GM18498 (cell line): Measurements from ENCODE around the gene EXD3.
"Not testable (repeated sequence)": the region's sequence is repeated elsewhere in the genome, so short reads cannot be mapped to it uniquely, and the experiment has no call there.

Source experiments
- ATAC-seq: cut with Tn5 transposase; IDR thresholded peaks from one replicate; pipeline ENCODE4 v1.9.1; 2021; ENCODE audit warnings: mild to moderate bottlenecking, moderate library complexity; ENCODE audit not compliant: unreplicated experiment

EXD3 gene

GRCh38 chr9:137396634-137397367, 26.2 kb downstream of the EXD3 start:
- ATAC-seq: no peak

GRCh38 chr9:137396227-137396626, 26.7 kb downstream of the EXD3 start:
- no peak for ATAC-seq

- ATAC-seq: no peak
Measured at GRCh38 chr9:137395666-137396010, 27.3 kb downstream of the EXD3 start.

GRCh38 chr9:137394866-137395665, 27.9 kb downstream of the EXD3 start:
- no peak for ATAC-seq

GRCh38 chr9:137393176-137394150, 29.5 kb downstream of the EXD3 start:
- no peak for ATAC-seq

GRCh38 chr9:137392232-137393007, 30.5 kb downstream of the EXD3 start:
- ATAC-seq: no peak

- ATAC-seq: no peak
Measured at GRCh38 chr9:137391411-137391754, 31.6 kb downstream of the EXD3 start.

GRCh38 chr9:137390553-137391410, 32.2 kb downstream of the EXD3 start:
- ATAC-seq: no peak

GRCh38 chr9:137389428-137389746, 33.6 kb downstream of the EXD3 start:
- ATAC-seq: no peak

GRCh38 chr9:137388589-137389427, 34.2 kb downstream of the EXD3 start:
- ATAC-seq: no peak

GRCh38 chr9:137387891-137388560, 34.9 kb downstream of the EXD3 start:
- ATAC-seq: no peak

GRCh38 chr9:137387114-137387890, 35.7 kb downstream of the EXD3 start:
- no peak for ATAC-seq

- not testable (repeated sequence) for ATAC-seq
Measured at GRCh38 chr9:137386507-137387113, 36.4 kb downstream of the EXD3 start.

GRCh38 chr9:137385061-137385655, 37.8 kb downstream of the EXD3 start:
- no peak for ATAC-seq

GRCh38 chr9:137383784-137384756, 38.9 kb downstream of the EXD3 start:
- ATAC-seq: no peak
